Peyer's patch (tissue), 4 donors: ENCODE results near the gene MYD88. TPM values are rescaled to one million over a fixed set of nuclear protein-coding genes. Genes with fewer than 3 reads are reported as not detected.

Experiments used
- DNase-seq, 3 donors: peaks; one replicate each; pipeline ENCODE4 v3.0.0-alpha.2; 2017 to 2019
- H3K27ac ChIP-seq, 4 donors: fragments of 200-600 bp; sonication (generic); one replicate each; pipeline ENCODE4 v1.5.1; 2016 to 2019
- H3K27me3 ChIP-seq, 2 donors: fragments of 200-600 bp; sonication (generic); one replicate each; pipeline ENCODE4 v1.5.1; 2019
- H3K36me3 ChIP-seq, 3 donors: fragments of 200-600 bp; sonication (generic); one replicate each; pipeline ENCODE4 v1.5.1; 2016 to 2019
- H3K4me1 ChIP-seq, 4 donors: fragments of 200-600 bp; sonication (generic); one replicate each; pipeline ENCODE4 v1.5.1; 2016 to 2019
- H3K4me3 ChIP-seq, 4 donors: fragments of 200-600 bp; sonication (generic); 1 replicate in 3 of 4; 2 replicates in 1 of 4; pipeline ENCODE4 v1.5.1; 2016 to 2019; ENCODE audit warnings: mild to moderate bottlenecking in 1 of 4
- H3K9me3 ChIP-seq, 4 donors: fragments of 200-600 bp; sonication (generic); one replicate each; pipeline ENCODE4 v1.5.1; 2016 to 2019; ENCODE audit warnings: mild to moderate bottlenecking in 1 of 4
- POLR2A ChIP-seq, 2 donors: fragments of 450-650 bp; IDR thresholded peaks; one replicate each; pipeline ENCODE4 v1.5.1; 2017; ENCODE audit warnings: antibody characterized with exemption in 2 of 2, mild to moderate bottlenecking in 2 of 2, moderate library complexity in 2 of 2
- total RNA-seq, 4 donors: library from RNA; depleted of rRNA; stranded (reverse); fragments of >200 nt; gene quantifications; one replicate each; pipeline ENCODE4 v1.1.0, GENCODE V29; 2016
- TF ChIP-seq, protein P1 (sequence below), 6 experiments: fragments of 450-650 bp in 4 of 6; fragments of 200-600 bp in 2 of 6; sonication (generic) in 1 of 6; IDR thresholded peaks; one replicate each; pipeline ENCODE4 v1.5.1; 2017 to 2019; ENCODE audit warnings: antibody characterized with exemption in 6 of 6, mild to moderate bottlenecking in 3 of 6, moderate library complexity in 1 of 6

Gene MYD88
- 10 to 100 TPM; 41.8 to 82.7 (median 73.8) TPM for total RNA-seq

- H3K36me3 ChIP-seq = peaks cover 0 to 25% (median 0%) of the 10 kb centered on the region in 3 donors
- H3K27me3 ChIP-seq = no peaks in the 10 kb centered on the region
- peak; percentile 90 to 95 (median 92) for DNase-seq
- TF ChIP-seq POLR2A (IDR thresholded peaks at IDR 0.05) = peak; percentile 79 to 87
- TF ChIP-seq, protein P1, sequence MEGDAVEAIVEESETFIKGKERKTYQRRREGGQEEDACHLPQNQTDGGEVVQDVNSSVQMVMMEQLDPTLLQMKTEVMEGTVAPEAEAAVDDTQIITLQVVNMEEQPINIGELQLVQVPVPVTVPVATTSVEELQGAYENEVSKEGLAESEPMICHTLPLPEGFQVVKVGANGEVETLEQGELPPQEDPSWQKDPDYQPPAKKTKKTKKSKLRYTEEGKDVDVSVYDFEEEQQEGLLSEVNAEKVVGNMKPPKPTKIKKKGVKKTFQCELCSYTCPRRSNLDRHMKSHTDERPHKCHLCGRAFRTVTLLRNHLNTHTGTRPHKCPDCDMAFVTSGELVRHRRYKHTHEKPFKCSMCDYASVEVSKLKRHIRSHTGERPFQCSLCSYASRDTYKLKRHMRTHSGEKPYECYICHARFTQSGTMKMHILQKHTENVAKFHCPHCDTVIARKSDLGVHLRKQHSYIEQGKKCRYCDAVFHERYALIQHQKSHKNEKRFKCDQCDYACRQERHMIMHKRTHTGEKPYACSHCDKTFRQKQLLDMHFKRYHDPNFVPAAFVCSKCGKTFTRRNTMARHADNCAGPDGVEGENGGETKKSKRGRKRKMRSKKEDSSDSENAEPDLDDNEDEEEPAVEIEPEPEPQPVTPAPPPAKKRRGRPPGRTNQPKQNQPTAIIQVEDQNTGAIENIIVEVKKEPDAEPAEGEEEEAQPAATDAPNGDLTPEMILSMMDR (IDR thresholded peaks at IDR 0.05) = peak in 1 of 6 experiments; percentile 10
- no peaks in the 10 kb centered on the region for H3K9me3 ChIP-seq
- H3K4me1 ChIP-seq = peaks cover 0 to 51% (median 13%) of the 10 kb centered on the region in 4 donors
- peak within 1 kb of the TSS; percentile 86 to 94 (median 88) for H3K27ac ChIP-seq
- peak within 1 kb of the TSS; percentile 77 to 96 (median 89) for H3K4me3 ChIP-seq
Observed at GRCh38 chr3:38138349-38139190, at the start of gene MYD88. TSS of gene MYD88 (plus strand) at chr3:38138661. CDS start at chr3:38138701, 40 bp downstream.

- peaks cover 0 to 9% (median 0%) of the 10 kb centered on the region in 4 donors for H3K9me3 ChIP-seq
- no peak overlapping the region for H3K27ac ChIP-seq
- DNase-seq = no peak
- no peaks in the 10 kb centered on the region for H3K4me1 ChIP-seq
- no peak overlapping the region for H3K4me3 ChIP-seq
- H3K27me3 ChIP-seq = no peaks in the 10 kb centered on the region
- no peak for TF ChIP-seq POLR2A (IDR thresholded peaks at IDR 0.05)
- TF ChIP-seq, protein P1 (IDR thresholded peaks at IDR 0.05) = no peak
- H3K36me3 ChIP-seq = no peaks in the 10 kb centered on the region
Observed at GRCh38 chr3:38089163-38089562, 49.3 kb upstream of the MYD88 start.

- Histone ChIP-seq H3K27me3 (no peaks in the 10 kb centered on the region), H3K9me3 (peaks cover 0 to 8% (median 0%) of the 10 kb centered on the region in 4 donors), H3K4me1 (no peaks in the 10 kb centered on the region), H3K4me3 (no peak overlapping the region), H3K27ac (no peak overlapping the region), H3K36me3 (no peaks in the 10 kb centered on the region)
- no peak for DNase-seq
- TF ChIP-seq POLR2A (IDR thresholded peaks at IDR 0.05) = no peak
- TF ChIP-seq, protein P1 (IDR thresholded peaks at IDR 0.05) = no peak
Observed at GRCh38 chr3:38090453-38090852, 48.0 kb upstream of the MYD88 start.

DNA sequence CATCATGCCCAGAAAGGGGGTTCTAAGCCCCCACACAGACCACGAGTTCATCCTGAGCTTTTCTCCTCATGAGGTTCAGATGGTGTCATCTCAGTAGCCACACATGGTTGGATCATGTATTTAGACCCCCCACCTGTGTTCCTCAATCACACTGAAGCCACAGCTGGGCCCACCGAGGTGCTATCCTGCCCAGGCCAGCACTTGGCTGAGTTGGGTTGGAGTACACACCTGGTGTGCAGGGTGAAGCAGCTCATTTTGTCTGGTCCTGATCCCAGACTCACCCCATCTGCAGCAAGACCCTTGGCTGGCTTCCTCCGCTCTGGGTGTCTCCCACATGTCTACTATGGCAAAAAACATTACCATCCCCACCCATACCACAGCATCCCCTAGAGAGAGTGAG is 43.5 kb upstream of the MYD88 start:
- TF ChIP-seq, protein P1 (IDR thresholded peaks at IDR 0.05) = no peak
- no peak for TF ChIP-seq POLR2A (IDR thresholded peaks at IDR 0.05)
- Histone ChIP-seq H3K4me1 (no peaks in the 10 kb centered on the region), H3K27ac (no peak overlapping the region), H3K36me3 (no peaks in the 10 kb centered on the region), H3K9me3 (no peaks in the 10 kb centered on the region), H3K27me3 (no peaks in the 10 kb centered on the region), H3K4me3 (no peak overlapping the region)
- DNase-seq = no peak

- DNase-seq = peak in 1 of 3 donors; percentile 16
- Histone ChIP-seq H3K36me3 (no peaks in the 10 kb centered on the region), H3K9me3 (no peaks in the 10 kb centered on the region), H3K4me1 (no peaks in the 10 kb centered on the region), H3K27ac (no peak overlapping the region), H3K27me3 (no peaks in the 10 kb centered on the region), H3K4me3 (no peak overlapping the region)
- TF ChIP-seq, protein P1 (IDR thresholded peaks at IDR 0.05) = no peak
- TF ChIP-seq POLR2A (IDR thresholded peaks at IDR 0.05) = no peak
Observed at GRCh38 chr3:38095669-38096483, 42.6 kb upstream of the MYD88 start.
